OCI-LY1 (cell line): Measurements from ENCODE around the gene GPR68.
A peak's percentile ranks its signal among the peaks of the same experiment; 100 is the strongest.

Experiments used
- H2AFZ ChIP-seq: fragments of 200-600 bp; sonication (generic), shearing (Covaris generic); 2 replicates; pipeline ENCODE4 v1.6.0; 2014; ENCODE audit warnings: antibody characterized with exemption, mild to moderate bottlenecking, low read length
- H3F3A ChIP-seq: fragments of 200-600 bp; sonication (generic), shearing (Covaris generic); 2 replicates; pipeline ENCODE4 v1.6.0; 2014; ENCODE audit warnings: mild to moderate bottlenecking, antibody characterized with exemption, low read length, moderate library complexity; ENCODE audit not compliant: insufficient read depth
- H3K27ac ChIP-seq: fragments of 200-600 bp; sonication (generic); 2 replicates; pipeline ENCODE4 v1.5.1; 2014; ENCODE audit warnings: low read length, mixed run types, mild to moderate bottlenecking, low read depth; ENCODE audit not compliant: poor library complexity, severe bottlenecking
- H3K27me3 ChIP-seq: fragments of 200-600 bp; sonication (generic); 2 replicates; pipeline ENCODE4 v1.6.0; 2014; ENCODE audit warnings: antibody characterized with exemption, mild to moderate bottlenecking, low read length, moderate library complexity; ENCODE audit not compliant: insufficient read depth
- H3K36me3 ChIP-seq: fragments of 200-600 bp; sonication (generic); 2 replicates; pipeline ENCODE4 v1.6.1; 2014; ENCODE audit warnings: mild to moderate bottlenecking, antibody characterized with exemption, low read length, moderate library complexity, mixed read lengths; ENCODE audit not compliant: insufficient read depth
- H3K4me1 ChIP-seq: fragments of 200-600 bp; sonication (generic); 2 replicates; pipeline ENCODE4 v1.5.1; 2014; ENCODE audit warnings: mild to moderate bottlenecking, low read length, moderate library complexity; ENCODE audit not compliant: insufficient read depth, severe bottlenecking
- H3K4me2 ChIP-seq: fragments of 200-600 bp; sonication (generic), shearing (Covaris generic); 2 replicates; pipeline ENCODE4 v1.6.1; 2014; ENCODE audit warnings: low read length
- H3K4me3 ChIP-seq: fragments of 200-600 bp; sonication (generic); 2 replicates; pipeline ENCODE4 v1.5.1; 2014; ENCODE audit warnings: low read length, low read depth, mild to moderate bottlenecking, mixed read lengths; ENCODE audit not compliant: poor library complexity, severe bottlenecking
- H3K79me2 ChIP-seq: fragments of 200-600 bp; shearing (Covaris generic); 2 replicates; pipeline ENCODE4 v1.6.1; 2016; ENCODE audit warnings: mixed run types, low read length, mixed read lengths; ENCODE audit not compliant: insufficient read depth
- H3K9ac ChIP-seq: fragments of 200-600 bp; sonication (generic), shearing (Covaris generic); 2 replicates; pipeline ENCODE4 v1.6.1; 2014; ENCODE audit warnings: mild to moderate bottlenecking, low read length, mixed read lengths
- H3K9me2 ChIP-seq: fragments of 200-600 bp; sonication (generic), shearing (Covaris generic); 2 replicates; pipeline ENCODE4 v1.6.1; 2014; ENCODE audit warnings: low read depth, mild to moderate bottlenecking, low read length, mixed read lengths
- H3K9me3 ChIP-seq: fragments of 200-600 bp; shearing (Covaris generic); 2 replicates; pipeline ENCODE4 v1.6.1; 2014; ENCODE audit warnings: low read length, mixed read lengths
- H4K20me1 ChIP-seq: fragments of 200-600 bp; sonication (generic), shearing (Covaris generic); 2 replicates; pipeline ENCODE4 v1.6.0; 2016; ENCODE audit warnings: mild to moderate bottlenecking, low read length; ENCODE audit not compliant: insufficient read depth
- CTCF ChIP-seq: fragments of 200-600 bp; sonication (generic), shearing (Covaris generic); IDR thresholded peaks from 2 replicates; pipeline ENCODE4 v1.5.1; 2017; ENCODE audit warnings: mild to moderate bottlenecking, antibody characterized with exemption, low read length, moderate library complexity, mixed read lengths
- EZH2 ChIP-seq: fragments of 200-600 bp; sonication (generic), shearing (Covaris generic); IDR thresholded peaks from 2 replicates; pipeline ENCODE4 v1.8.0; 2017; ENCODE audit warnings: borderline replicate concordance, mixed run types, mild to moderate bottlenecking, antibody characterized with exemption, low read length, moderate library complexity, mixed read lengths

GPR68 gene

GRCh38 chr14:91282954-91283645, 38.6 kb upstream of the GPR68 start:
- Histone ChIP-seq H3K9me2 (no peaks in the 10 kb centered on the region), H3K4me1 (peaks cover 77% of the 10 kb centered on the region), H3K9me3 (no peaks in the 10 kb centered on the region), H3F3A (no peaks in the 10 kb centered on the region), H3K9ac (peak overlapping the region; percentile 51), H3K27me3 (no peaks in the 10 kb centered on the region), H2AFZ (no peak overlapping the region), H3K4me3 (peak overlapping the region; percentile 37), H3K79me2 (no peaks in the 10 kb centered on the region), H4K20me1 (no peaks in the 10 kb centered on the region), H3K4me2 (peak overlapping the region; percentile 60; the same call in 1 of the 2 replicates), H3K36me3 (peaks cover 97% of the 10 kb centered on the region), H3K27ac (peak overlapping the region; percentile 97)
- no peak for TF ChIP-seq EZH2
- no peak for TF ChIP-seq CTCF

- H3K4me3 ChIP-seq = no peak overlapping the region
- H3K9me2 ChIP-seq = no peaks in the 10 kb centered on the region
- H4K20me1 ChIP-seq = no peaks in the 10 kb centered on the region
- H3K36me3 ChIP-seq = peaks cover 98% of the 10 kb centered on the region
- H2AFZ ChIP-seq = no peak overlapping the region
- H3K27ac ChIP-seq = peak overlapping the region; percentile 97
- no peaks in the 10 kb centered on the region for H3F3A ChIP-seq
- no peak overlapping the region; the same call in 1 of the 2 replicates for H3K9ac ChIP-seq
- H3K9me3 ChIP-seq = no peaks in the 10 kb centered on the region
- no peak overlapping the region for H3K4me2 ChIP-seq
- H3K27me3 ChIP-seq = no peaks in the 10 kb centered on the region
- no peaks in the 10 kb centered on the region for H3K79me2 ChIP-seq
- peaks cover 72% of the 10 kb centered on the region for H3K4me1 ChIP-seq
- TF ChIP-seq EZH2 (no peak), CTCF (no peak)
Measured at GRCh38 chr14:91281346-91281745, 36.8 kb upstream of the GPR68 start.

- Histone ChIP-seq H3K4me1 (peaks cover 60% of the 10 kb centered on the region), H3K4me3 (no peak overlapping the region), H3F3A (no peaks in the 10 kb centered on the region), H3K36me3 (peaks cover 95% of the 10 kb centered on the region), H3K9me3 (no peaks in the 10 kb centered on the region), H4K20me1 (no peaks in the 10 kb centered on the region), H2AFZ (no peak overlapping the region), H3K4me2 (peak overlapping the region; percentile 16; the same call in 1 of the 2 replicates), H3K9ac (peak overlapping the region; percentile 13; the same call in 1 of the 2 replicates), H3K27me3 (no peaks in the 10 kb centered on the region), H3K27ac (peak overlapping the region; percentile 97), H3K79me2 (no peaks in the 10 kb centered on the region), H3K9me2 (no peaks in the 10 kb centered on the region)
- no peak for TF ChIP-seq EZH2
- no peak for TF ChIP-seq CTCF
Measured at GRCh38 chr14:91280129-91280528, 35.6 kb upstream of the GPR68 start.
